ENCODE measurements around the gene LIPM.
A peak's percentile ranks its signal among the peaks of the same experiment; 100 is the strongest.

The LIPM gene

GRCh38 chr10:88805924-88806323, 3.4 kb downstream of the LIPM start:
- Histone ChIP-seq H3K27ac (ENCODE audit: low read length) (no peak overlapping the region), H3K27me3 (replicated peaks; ENCODE audit: insufficient read depth, low read length) (no peaks in the 10 kb centered on the region)

GRCh38 chr10:88809621-88810020, 7.1 kb downstream of the LIPM start:
- no peak overlapping the region for H3K4me2 ChIP-seq (ENCODE audit: low read depth, low read length)
- H3K9me2 ChIP-seq (replicated peaks; ENCODE audit: insufficient read depth, low read length): no peaks in the 10 kb centered on the region
- no peaks in the 10 kb centered on the region for H3K9me3 ChIP-seq (replicated peaks; ENCODE audit: insufficient read depth, low read length)
- no peak overlapping the region for H3K4me3 ChIP-seq (ENCODE audit: low read length)
- no peak for DNase-seq
- H3K27ac ChIP-seq (ENCODE audit: low read length): no peak overlapping the region
- no peak for TF ChIP-seq EZH2phosphoT487 (IDR thresholded peaks at IDR 0.05; ENCODE audit: low read length)
- TF ChIP-seq EZH2 (optimal IDR thresholded peaks at IDR 0.05; ENCODE audit: low read depth, low read length): no peak
- no peak for TF ChIP-seq CTCF (IDR thresholded peaks at IDR 0.05; ENCODE audit: low read length)
- no peaks in the 10 kb centered on the region for H3K27me3 ChIP-seq (replicated peaks; ENCODE audit: insufficient read depth, low read length)
- no peaks in the 10 kb centered on the region for H3F3A ChIP-seq (ENCODE audit: insufficient read depth, low read length)
- H3K36me3 ChIP-seq (replicated peaks; ENCODE audit: insufficient read depth, low read length): no peaks in the 10 kb centered on the region
- no peaks in the 10 kb centered on the region for H3K4me1 ChIP-seq (ENCODE audit: low read length)
- H3K79me2 ChIP-seq (ENCODE audit: low read length): no peaks in the 10 kb centered on the region
- no peak overlapping the region for H3K9ac ChIP-seq (ENCODE audit: low read length)
- H4K20me1 ChIP-seq (ENCODE audit: insufficient read depth, low read length): no peaks in the 10 kb centered on the region
- H2AFZ ChIP-seq (ENCODE audit: low read length): no peak overlapping the region

More at GRCh38 chr10:88805924-88806323, 3.4 kb downstream of the LIPM start:
- Histone ChIP-seq H3K79me2 (ENCODE audit: low read length) (no peaks in the 10 kb centered on the region), H3K9ac (ENCODE audit: low read length) (no peak overlapping the region), H3K9me2 (replicated peaks; ENCODE audit: insufficient read depth, low read length) (no peaks in the 10 kb centered on the region), H3K4me2 (ENCODE audit: low read depth, low read length) (no peak overlapping the region), H3K9me3 (replicated peaks; ENCODE audit: insufficient read depth, low read length) (no peaks in the 10 kb centered on the region), H4K20me1 (ENCODE audit: insufficient read depth, low read length) (no peaks in the 10 kb centered on the region), H2AFZ (ENCODE audit: low read length) (no peak overlapping the region), H3K36me3 (replicated peaks; ENCODE audit: insufficient read depth, low read length) (no peaks in the 10 kb centered on the region), H3K4me1 (ENCODE audit: low read length) (no peaks in the 10 kb centered on the region), H3F3A (ENCODE audit: insufficient read depth, low read length) (no peaks in the 10 kb centered on the region), H3K4me3 (ENCODE audit: low read length) (no peak overlapping the region)
- no peak for DNase-seq
- no peak for TF ChIP-seq CTCF (IDR thresholded peaks at IDR 0.05; ENCODE audit: low read length)
- no peak for TF ChIP-seq EZH2phosphoT487 (IDR thresholded peaks at IDR 0.05; ENCODE audit: low read length)
- no peak for TF ChIP-seq EZH2 (optimal IDR thresholded peaks at IDR 0.05; ENCODE audit: low read depth, low read length)

GRCh38 chr10:88810196-88810961, 7.8 kb downstream of the LIPM start:
- TF ChIP-seq EZH2 (optimal IDR thresholded peaks at IDR 0.05; ENCODE audit: low read depth, low read length) (no peak), CTCF (IDR thresholded peaks at IDR 0.05; ENCODE audit: low read length) (peak; percentile 84)
- Histone ChIP-seq H3K9ac (ENCODE audit: low read length) (no peak overlapping the region), H3K9me2 (replicated peaks; ENCODE audit: insufficient read depth, low read length) (no peaks in the 10 kb centered on the region), H3F3A (ENCODE audit: insufficient read depth, low read length) (no peaks in the 10 kb centered on the region), H3K36me3 (replicated peaks; ENCODE audit: insufficient read depth, low read length) (no peaks in the 10 kb centered on the region), H3K79me2 (ENCODE audit: low read length) (no peaks in the 10 kb centered on the region), H3K27me3 (replicated peaks; ENCODE audit: insufficient read depth, low read length) (no peaks in the 10 kb centered on the region), H3K4me2 (ENCODE audit: low read depth, low read length) (no peak overlapping the region), H3K9me3 (replicated peaks; ENCODE audit: insufficient read depth, low read length) (no peaks in the 10 kb centered on the region), H3K4me1 (ENCODE audit: low read length) (no peaks in the 10 kb centered on the region), H3K4me3 (ENCODE audit: low read length) (no peak overlapping the region), H2AFZ (ENCODE audit: low read length) (no peak overlapping the region), H4K20me1 (ENCODE audit: insufficient read depth, low read length) (no peaks in the 10 kb centered on the region), H3K27ac (ENCODE audit: low read length) (no peak overlapping the region)
- peak; percentile 65 for DNase-seq
